OCI-LY3 (cell line): Measurements from ENCODE around the gene ZCCHC24.

Source experiments
- H2AFZ ChIP-seq: fragments of 200-600, 300-600 bp; shearing (Covaris generic); 2 replicates; pipeline ENCODE4 v1.6.0; 2014; ENCODE audit warnings: antibody characterized with exemption, low read depth, low read length
- H3K27ac ChIP-seq: fragments of 200-600, 300-600 bp; sonication (generic); 2 replicates; pipeline ENCODE4 v1.5.1; 2014; ENCODE audit warnings: mild to moderate bottlenecking, low read length, moderate library complexity, mixed read lengths
- H3K27me3 ChIP-seq: fragments of 200-600, 300-600 bp; sonication (generic); 2 replicates; pipeline ENCODE4 v1.6.1; 2014; ENCODE audit warnings: low read depth, low read length, mixed read lengths
- H3K36me3 ChIP-seq: fragments of 200-600, 300-600 bp; sonication (generic); replicated peaks from 2 replicates; pipeline ENCODE3; 2014; ENCODE audit warnings: low read depth, low read length, mixed read lengths
- H3K4me1 ChIP-seq: fragments of 300-600, 200-600 bp; sonication (generic); 2 replicates; pipeline ENCODE4 v1.6.1; 2014; ENCODE audit warnings: low read length, mixed read lengths
- H3K4me2 ChIP-seq: fragments of 200-600, 300-600 bp; sonication (generic); 2 replicates; pipeline ENCODE4 v1.6.1; 2014; ENCODE audit warnings: low read length, mixed read lengths
- H3K4me3 ChIP-seq: fragments of 300-600, 200-600 bp; sonication (generic); 2 replicates; pipeline ENCODE4 v1.5.1; 2014; ENCODE audit warnings: antibody characterized with exemption, mild to moderate bottlenecking, low read length, moderate library complexity
- H3K79me2 ChIP-seq: fragments of 300-600, 200-600 bp; shearing (Covaris generic); 2 replicates; pipeline ENCODE4 v1.6.1; 2014; ENCODE audit warnings: mild to moderate bottlenecking, low read length, mixed read lengths
- H3K9ac ChIP-seq: fragments of 300-600, 200-600 bp; shearing (Covaris generic); 2 replicates; pipeline ENCODE4 v1.6.0; 2014; ENCODE audit warnings: mild to moderate bottlenecking, low read length, moderate library complexity
- H3K9me3 ChIP-seq: fragments of 200-600, 300-600 bp; shearing (Covaris generic); 2 replicates; pipeline ENCODE4 v1.6.1; 2014; ENCODE audit warnings: low read length, mixed read lengths; ENCODE audit not compliant: insufficient read depth
- H4K20me1 ChIP-seq: fragments of 200-600, 300-600 bp; sonication (generic); 2 replicates; pipeline ENCODE4 v1.6.1; 2016; ENCODE audit warnings: low read length, mixed read lengths; ENCODE audit not compliant: insufficient read depth
- CTCF ChIP-seq: fragments of 200-600, 300-600 bp; sonication (generic); IDR thresholded peaks from 2 replicates; pipeline ENCODE4 v1.5.1; 2014; ENCODE audit warnings: antibody characterized with exemption, low read length, low read depth
- EZH2phosphoT487 ChIP-seq: fragments of 200-600 bp; shearing (Covaris generic); IDR thresholded peaks from 2 replicates; pipeline ENCODE4 v1.6.1; 2018; ENCODE audit warnings: antibody characterized with exemption, mixed run types, low read depth

Gene ZCCHC24

GRCh38 chr10:79487296-79488194, 42.1 kb upstream of the ZCCHC24 start:
- Histone ChIP-seq H3K36me3 (no peaks in the 10 kb centered on the region), H3K9me3 (no peaks in the 10 kb centered on the region), H2AFZ (peak overlapping the region; percentile 36; the same call in 1 of the 2 replicates), H3K9ac (no peak overlapping the region), H3K79me2 (no peaks in the 10 kb centered on the region), H3K4me2 (peak overlapping the region; percentile 29), H3K27ac (no peak overlapping the region), H4K20me1 (no peaks in the 10 kb centered on the region), H3K27me3 (no peaks in the 10 kb centered on the region), H3K4me1 (peaks cover 30% of the 10 kb centered on the region), H3K4me3 (no peak overlapping the region)
- TF ChIP-seq CTCF (peak; percentile 62), EZH2phosphoT487 (no peak)

- no peaks in the 10 kb centered on the region for H3K36me3 ChIP-seq
- H2AFZ ChIP-seq, result no peak overlapping the region
- peaks cover 9% of the 10 kb centered on the region; the same call in 1 of the 2 replicates for H3K4me1 ChIP-seq
- H4K20me1 ChIP-seq, result no peaks in the 10 kb centered on the region
- TF ChIP-seq CTCF (no peak), EZH2phosphoT487 (no peak)
- H3K9ac ChIP-seq, result no peak overlapping the region
- H3K27me3 ChIP-seq, result no peaks in the 10 kb centered on the region; the same call in 1 of the 2 replicates
- no peaks in the 10 kb centered on the region for H3K9me3 ChIP-seq
- no peak overlapping the region for H3K4me3 ChIP-seq
- no peaks in the 10 kb centered on the region for H3K79me2 ChIP-seq
- no peak overlapping the region for H3K27ac ChIP-seq
- no peak overlapping the region for H3K4me2 ChIP-seq
Observed at GRCh38 chr10:79484476-79484875, 39.1 kb upstream of the ZCCHC24 start.

DNA sequence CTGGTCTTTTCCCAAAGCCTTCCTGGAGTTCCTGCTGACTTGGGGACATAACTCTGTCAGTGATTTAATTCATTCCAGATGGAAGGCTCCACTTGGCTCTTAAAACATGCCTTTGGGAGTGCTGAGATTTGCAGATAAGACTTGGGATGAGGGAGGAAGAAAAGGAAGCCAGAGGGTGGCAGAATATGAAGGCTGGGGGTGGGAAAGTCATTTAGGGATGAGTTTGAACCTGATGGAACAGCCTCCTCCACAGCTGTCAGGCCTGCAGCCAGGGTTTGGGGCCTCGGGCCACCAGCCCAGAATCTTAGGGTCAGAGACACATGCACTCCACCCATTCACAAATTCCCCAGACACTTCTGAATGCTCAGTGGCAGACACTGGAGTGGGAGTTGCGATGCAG, 38.5 kb upstream of the ZCCHC24 start:
- H3K4me1 ChIP-seq, result peaks cover 9% of the 10 kb centered on the region; the same call in 1 of the 2 replicates
- no peaks in the 10 kb centered on the region for H3K79me2 ChIP-seq
- no peak overlapping the region for H3K4me3 ChIP-seq
- H3K9me3 ChIP-seq, result no peaks in the 10 kb centered on the region
- H4K20me1 ChIP-seq, result no peaks in the 10 kb centered on the region
- no peak overlapping the region for H3K27ac ChIP-seq
- no peak for TF ChIP-seq CTCF
- no peak for TF ChIP-seq EZH2phosphoT487
- H3K27me3 ChIP-seq, result no peaks in the 10 kb centered on the region; the same call in 1 of the 2 replicates
- no peaks in the 10 kb centered on the region for H3K36me3 ChIP-seq
- H2AFZ ChIP-seq, result no peak overlapping the region
- no peak overlapping the region for H3K9ac ChIP-seq
- H3K4me2 ChIP-seq, result no peak overlapping the region

GRCh38 chr10:79483299-79483698, 37.9 kb upstream of the ZCCHC24 start:
- Histone ChIP-seq H3K79me2 (no peaks in the 10 kb centered on the region), H3K4me1 (peaks cover 9% of the 10 kb centered on the region; the same call in 1 of the 2 replicates), H2AFZ (no peak overlapping the region), H3K27me3 (no peaks in the 10 kb centered on the region; the same call in 1 of the 2 replicates), H3K4me2 (no peak overlapping the region), H4K20me1 (no peaks in the 10 kb centered on the region), H3K9ac (no peak overlapping the region), H3K27ac (no peak overlapping the region), H3K4me3 (no peak overlapping the region), H3K9me3 (no peaks in the 10 kb centered on the region), H3K36me3 (no peaks in the 10 kb centered on the region)
- no peak for TF ChIP-seq EZH2phosphoT487
- TF ChIP-seq CTCF, result no peak
